ENCODE data around the gene CASP3.
"Not testable (repeated sequence)": the region's sequence is repeated elsewhere in the genome, so short reads cannot be mapped to it uniquely, and the experiment has no call there.

The CASP3 gene

GRCh38 chr4:184660978-184661377 is 11.7 kb upstream of the CASP3 start:
- no peak overlapping the region for H3K9ac ChIP-seq (ENCODE audit: low read depth, low read length)
- H3K36me3 ChIP-seq (ENCODE audit: insufficient read depth, low read length), result peaks cover 53% of the 10 kb centered on the region
- H3K4me1 ChIP-seq (ENCODE audit: insufficient read depth, low read length), result no peaks in the 10 kb centered on the region
- no peaks in the 10 kb centered on the region for H3K79me2 ChIP-seq (ENCODE audit: insufficient read depth, low read length)
- DNase-seq (no peak), ATAC-seq (ENCODE audit: insufficient read depth, low read depth) (no peak)
- H3K9me3 ChIP-seq (ENCODE audit: insufficient read depth, low read length, severe bottlenecking), result no peaks in the 10 kb centered on the region
- H3K4me3 ChIP-seq (ENCODE audit: low read depth in 1 of 2, low read length in 2 of 2), result no peak overlapping the region
- TF ChIP-seq CTCF (IDR thresholded peaks at IDR 0.05; ENCODE audit: borderline replicate concordance, extremely low read depth, low read length, poor library complexity, severe bottlenecking), result no peak
- TF ChIP-seq EZH2 (IDR thresholded peaks at IDR 0.05; ENCODE audit: borderline replicate concordance, low read depth, low read length, severe bottlenecking), result no peak
- no peaks in the 10 kb centered on the region for H3K27me3 ChIP-seq (ENCODE audit: insufficient read depth, low read length, poor library complexity)
- no peak overlapping the region for H3K4me2 ChIP-seq (ENCODE audit: insufficient read depth, low read length)
- H4K20me1 ChIP-seq (ENCODE audit: insufficient read depth, low read length), result no peaks in the 10 kb centered on the region
- H2AFZ ChIP-seq (ENCODE audit: low read depth, low read length), result no peak overlapping the region
- H3K27ac ChIP-seq (ENCODE audit: low read length), result no peak overlapping the region

- H3K27me3 ChIP-seq (ENCODE audit: insufficient read depth, low read length, poor library complexity); H3K27ac ChIP-seq (ENCODE audit: low read length); DNase-seq; H3K79me2 ChIP-seq (ENCODE audit: insufficient read depth, low read length); H3K9ac ChIP-seq (ENCODE audit: low read depth, low read length); H3K4me1 ChIP-seq (ENCODE audit: insufficient read depth, low read length); H3K4me3 ChIP-seq (ENCODE audit: low read depth in 1 of 2, low read length in 2 of 2); H3K4me2 ChIP-seq (ENCODE audit: insufficient read depth, low read length); H2AFZ ChIP-seq (ENCODE audit: low read depth, low read length); ATAC-seq (ENCODE audit: insufficient read depth, low read depth); H4K20me1 ChIP-seq (ENCODE audit: insufficient read depth, low read length); H3K9me3 ChIP-seq (ENCODE audit: insufficient read depth, low read length, severe bottlenecking): not testable (repeated sequence)
- peaks cover 42% of the 10 kb centered on the region for H3K36me3 ChIP-seq (ENCODE audit: insufficient read depth, low read length)
Observed at GRCh38 chr4:184657820-184658219, 8.6 kb upstream of the CASP3 start.

DNA sequence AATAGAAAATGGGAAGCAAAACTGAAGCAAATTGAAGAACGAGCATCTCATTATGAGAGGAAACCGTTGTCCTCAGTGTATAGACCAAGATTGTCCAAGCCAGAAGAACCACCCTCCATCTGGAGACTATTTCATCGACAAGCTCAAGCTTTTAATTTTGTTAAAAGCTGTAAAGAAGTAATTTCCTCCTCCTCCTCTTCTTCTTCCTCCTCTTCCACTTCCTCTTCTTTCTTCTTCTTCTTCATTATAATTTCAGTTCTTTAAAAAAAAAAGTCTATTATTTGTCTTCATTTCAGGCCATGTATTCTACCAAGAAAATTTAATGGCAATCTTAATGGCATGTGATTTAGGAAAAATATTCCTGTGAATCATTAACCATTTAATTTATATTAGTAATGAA is 7.9 kb upstream of the CASP3 start:
- H3K36me3 ChIP-seq (ENCODE audit: insufficient read depth, low read length), result peaks cover 42% of the 10 kb centered on the region
- H3K27me3 ChIP-seq (ENCODE audit: insufficient read depth, low read length, poor library complexity), result no peaks in the 10 kb centered on the region
- H3K79me2 ChIP-seq (ENCODE audit: insufficient read depth, low read length), result peaks cover 1% of the 10 kb centered on the region; the same call in 1 of the 2 replicates
- H3K4me3 ChIP-seq (ENCODE audit: low read depth in 1 of 2, low read length in 2 of 2), result no peak overlapping the region
- DNase-seq (no peak), ATAC-seq (ENCODE audit: insufficient read depth, low read depth) (no peak)
- TF ChIP-seq EZH2 (IDR thresholded peaks at IDR 0.05; ENCODE audit: borderline replicate concordance, low read depth, low read length, severe bottlenecking) (no peak), CTCF (IDR thresholded peaks at IDR 0.05; ENCODE audit: borderline replicate concordance, extremely low read depth, low read length, poor library complexity, severe bottlenecking) (no peak)
- H2AFZ ChIP-seq (ENCODE audit: low read depth, low read length), result no peak overlapping the region
- H3K9me3 ChIP-seq (ENCODE audit: insufficient read depth, low read length, severe bottlenecking), result no peaks in the 10 kb centered on the region
- no peak overlapping the region for H3K4me2 ChIP-seq (ENCODE audit: insufficient read depth, low read length)
- H4K20me1 ChIP-seq (ENCODE audit: insufficient read depth, low read length), result no peaks in the 10 kb centered on the region
- H3K9ac ChIP-seq (ENCODE audit: low read depth, low read length), result no peak overlapping the region
- peaks cover 3% of the 10 kb centered on the region; the same call in 1 of the 2 replicates for H3K4me1 ChIP-seq (ENCODE audit: insufficient read depth, low read length)
- H3K27ac ChIP-seq (ENCODE audit: low read length), result no peak overlapping the region

GRCh38 chr4:184655889-184656869 is 6.9 kb upstream of the CASP3 start:
- Histone ChIP-seq H3K79me2 (ENCODE audit: insufficient read depth, low read length) (peaks cover 1% of the 10 kb centered on the region; the same call in 1 of the 2 replicates), H3K9me3 (ENCODE audit: insufficient read depth, low read length, severe bottlenecking) (no peaks in the 10 kb centered on the region), H3K4me2 (ENCODE audit: insufficient read depth, low read length) (no peak overlapping the region), H3K4me1 (ENCODE audit: insufficient read depth, low read length) (peaks cover 6% of the 10 kb centered on the region; the same call in 1 of the 2 replicates), H2AFZ (ENCODE audit: low read depth, low read length) (no peak overlapping the region), H3K27me3 (ENCODE audit: insufficient read depth, low read length, poor library complexity) (no peaks in the 10 kb centered on the region), H4K20me1 (ENCODE audit: insufficient read depth, low read length) (no peaks in the 10 kb centered on the region), H3K9ac (ENCODE audit: low read depth, low read length) (no peak overlapping the region), H3K4me3 (ENCODE audit: low read depth in 1 of 2, low read length in 2 of 2) (no peak overlapping the region), H3K36me3 (ENCODE audit: insufficient read depth, low read length) (peaks cover 40% of the 10 kb centered on the region), H3K27ac (ENCODE audit: low read length) (no peak overlapping the region)
- DNase-seq, result no peak
- no peak for TF ChIP-seq CTCF (IDR thresholded peaks at IDR 0.05; ENCODE audit: borderline replicate concordance, extremely low read depth, low read length, poor library complexity, severe bottlenecking)
- TF ChIP-seq EZH2 (IDR thresholded peaks at IDR 0.05; ENCODE audit: borderline replicate concordance, low read depth, low read length, severe bottlenecking), result no peak
- no peak for ATAC-seq (ENCODE audit: insufficient read depth, low read depth)
